H1 (cell line): Measurements from ENCODE around the gene USP20. TPM values are rescaled to one million over a fixed set of nuclear protein-coding genes. Genes with fewer than 3 reads are reported as not detected.

Experiments
- CBX5 ChIP-seq: fragments of 300-800, 300-1000 bp; sonication (generic); IDR thresholded peaks from 2 replicates; pipeline ENCODE4 v1.7.1; 2016; ENCODE audit warnings: antibody characterized with exemption, low read length, low read depth
- GABPA ChIP-seq: IDR thresholded peaks from 2 replicates; pipeline ENCODE4 v1.6.1; 2011; ENCODE audit warnings: mild to moderate bottlenecking, low read length, moderate library complexity, borderline replicate concordance; ENCODE audit not compliant: insufficient read depth
- GTF2F1 ChIP-seq: IDR thresholded peaks from 2 replicates; pipeline ENCODE4 v1.6.1; 2012; ENCODE audit warnings: low read depth, low read length, improper control_type of control experiment, borderline replicate concordance
- HDAC6 ChIP-seq: IDR thresholded peaks from one replicate; pipeline ENCODE4 v1.7.1; 2012; ENCODE audit warnings: low read depth, mild to moderate bottlenecking, inconsistent platforms, low read length, moderate library complexity
- KDM1A ChIP-seq: fragments of 200-600, 300-600 bp; sonication (generic); IDR thresholded peaks from 2 replicates; pipeline ENCODE4 v1.7.1; 2016; ENCODE audit warnings: mild to moderate bottlenecking, low read length, borderline replicate concordance
- POLR2AphosphoS5 ChIP-seq: IDR thresholded peaks from 2 replicates; pipeline ENCODE4 v1.6.1; 2011; ENCODE audit warnings: low read depth, low read length
- POU5F1 ChIP-seq: IDR thresholded peaks from 2 replicates; pipeline ENCODE4 v1.6.1; 2011; ENCODE audit warnings: low read depth, mild to moderate bottlenecking, low read length, moderate library complexity
- RAD21 ChIP-seq, 2 experiments: IDR thresholded peaks in 1 of 2; conservative IDR thresholded peaks in 1 of 2; 2 replicates each; pipeline ENCODE4 v1.6.1; 2011; ENCODE audit warnings: low read depth in 2 of 2, low read length in 2 of 2, improper control_type of control experiment in 1 of 2, inconsistent platforms in 1 of 2, mild to moderate bottlenecking in 1 of 2, moderate library complexity in 1 of 2
- RNF2 ChIP-seq: fragments of 200-900, 300-1000 bp; sonication (generic); IDR thresholded peaks from 2 replicates; pipeline ENCODE4 v1.7.1; 2016; ENCODE audit warnings: borderline replicate concordance, low read depth, mild to moderate bottlenecking, antibody characterized with exemption, low read length; ENCODE audit not compliant: poor library complexity, severe bottlenecking; ENCODE audit errors: missing control alignments
- SAP30 ChIP-seq: fragments of 300-600 bp; sonication (generic); IDR thresholded peaks from 2 replicates; pipeline ENCODE4 v1.7.1; 2012; ENCODE audit warnings: low read length, moderate library complexity, mild to moderate bottlenecking, inconsistent platforms; ENCODE audit not compliant: insufficient read depth, insufficient replicate concordance
- TEAD4 ChIP-seq: IDR thresholded peaks from 2 replicates; pipeline ENCODE4 v1.6.1; 2012; ENCODE audit warnings: low read depth, low read length, inconsistent platforms, mixed read lengths
- polyA plus RNA-seq, 7 experiments: library from polyadenylated mRNA; depleted of rRNA in 3 of 7; stranded (reverse) in 5 of 7; unstranded in 2 of 7; fragments of >200 nt in 5 of 7; fragments of 200-250 nt in 2 of 7; gene quantifications; 1 replicate in 5 of 7; 2 replicates in 1 of 7; 4 replicates in 1 of 7; pipeline versions ENCODE4 v1.2.1 to v1.2.3, GENCODE V29; 2011 to 2013; ENCODE audit warnings: missing spikeins in 2 of 7, mixed read lengths in 2 of 7
- total RNA-seq: library from RNA; stranded (reverse); fragmentation: NEBNext Ultra II Directional; extraction: Animal tissue kit (Norgen Biotek cat#: 25700); gene quantifications from 2 replicates; pipeline ENCODE4 v1.2.1, GENCODE V29; 2021
- TF ChIP-seq, protein P1 (sequence below): IDR thresholded peaks from 2 replicates; pipeline ENCODE4 v1.6.1; 2011; ENCODE audit warnings: low read depth, mild to moderate bottlenecking, low read length; ENCODE audit not compliant: insufficient read depth

The USP20 gene
- total and polyA plus RNA-seq, 2 of the 8 experiments (the other 6 are each of a cell fraction or from before 2014, with no cell fraction given) = 13.4 to 23.0 TPM

GRCh38 chr9:129802833-129803675 is 32.2 kb upstream of the USP20 start, which contains the start of gene TOR1B (continued):
- TF ChIP-seq, protein P1, sequence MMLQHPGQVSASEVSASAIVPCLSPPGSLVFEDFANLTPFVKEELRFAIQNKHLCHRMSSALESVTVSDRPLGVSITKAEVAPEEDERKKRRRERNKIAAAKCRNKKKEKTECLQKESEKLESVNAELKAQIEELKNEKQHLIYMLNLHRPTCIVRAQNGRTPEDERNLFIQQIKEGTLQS = no peak
- TF ChIP-seq POU5F1 (no peak), GABPA (peak; percentile 90; the same call in 1 of the 2 replicates), GTF2F1 (no peak), CBX5 (no peak), RNF2 (no peak), TEAD4 (no peak), KDM1A (no peak), HDAC6 (no peak), POLR2AphosphoS5 (peak; percentile 78), SAP30 (no peak), RAD21 (IDR thresholded peaks at IDR 0.05 in 1 of 2, conservative IDR thresholded peaks at IDR 0.05 in 1 of 2; ENCODE audit: low read depth in 2 of 2, low read length in 2 of 2) (no peak)
